Activated naive CD4-positive, alpha-beta T cell treated with anti-CD3 and anti-CD28 coated beads for 36 hours (primary cell): ENCODE measurements around the gene HSPB1. TPM values are rescaled to one million over a fixed set of nuclear protein-coding genes. Genes with fewer than 3 reads are reported as not detected.

ENCODE experiments used
- CTCF ChIA-PET: fragments of 350-600 bp; sonication (Branson Sonifier 250); formaldehyde crosslinking; loops from one replicate; lab custom pipeline; 2021; ENCODE audit warnings: antibody characterized with exemption; lab: Charles Lee
- DNase-seq: peaks from one replicate; pipeline ENCODE4 v3.0.0-alpha.2; 2020
- H3K27ac Mint-ChIP-seq: one replicate; pipeline ENCODE4 v1.8.0; 2021; ENCODE audit warnings: mild to moderate bottlenecking, mixed read lengths
- H3K27me3 Mint-ChIP-seq: one replicate; pipeline ENCODE4 v1.8.0; 2021; ENCODE audit warnings: low read depth, mixed read lengths
- H3K36me3 Mint-ChIP-seq: one replicate; pipeline ENCODE4 v1.8.0; 2021; ENCODE audit warnings: low read depth, mixed read lengths
- H3K4me1 Mint-ChIP-seq: one replicate; pipeline ENCODE4 v1.8.0; 2021; ENCODE audit warnings: low read depth, mixed read lengths
- H3K4me3 Mint-ChIP-seq: one replicate; pipeline ENCODE4 v1.8.0; 2021; ENCODE audit warnings: mild to moderate bottlenecking, moderate library complexity, mixed read lengths
- H3K9me3 Mint-ChIP-seq: one replicate; pipeline ENCODE4 v1.8.0; 2021; ENCODE audit warnings: mixed read lengths
- intact Hi-C: fragments of 100-400 bp; cut with micrococcal nuclease; formaldehyde crosslinking; loops from one replicate; pipeline ENCODE4 v1.15.1; 2023
- total RNA-seq, 2 experiments: library from RNA; stranded (reverse); gene quantifications; one replicate each; pipeline ENCODE4 v1.2.3, GENCODE V29; 2021

The HSPB1 gene
- total RNA-seq, 2 experiments from 2014 or later = 106 to 115 TPM

GRCh38 chr7:76343931-76344321, 41.5 kb downstream of the HSPB1 start:
- DNase-seq = no peak
- H3K36me3 Mint-ChIP-seq = peaks cover 66% of the 10 kb centered on the region
- H3K27me3 Mint-ChIP-seq = no peaks in the 10 kb centered on the region
- CTCF ChIA-PET = no interaction called here
- peak overlapping the region; percentile 48 for H3K27ac Mint-ChIP-seq
- intact Hi-C loops = loop anchor here (1.0 to 2.0 kb wide), 2 partner anchors 13 to 25 kb away; no protein-coding TSS in a partner anchor
- no peak overlapping the region for H3K4me3 Mint-ChIP-seq
- no peaks in the 10 kb centered on the region for H3K9me3 Mint-ChIP-seq
- peaks cover 81% of the 10 kb centered on the region for H3K4me1 Mint-ChIP-seq

GRCh38 chr7:76346097-76346496, 43.6 kb downstream of the HSPB1 start:
- DNase-seq = no peak
- H3K27ac Mint-ChIP-seq = no peak overlapping the region
- peaks cover 84% of the 10 kb centered on the region for H3K4me1 Mint-ChIP-seq
- H3K4me3 Mint-ChIP-seq = no peak overlapping the region
- H3K27me3 Mint-ChIP-seq = no peaks in the 10 kb centered on the region
- peaks cover 68% of the 10 kb centered on the region for H3K36me3 Mint-ChIP-seq
- intact Hi-C loops = no loop called here
- CTCF ChIA-PET = no interaction called here
- no peaks in the 10 kb centered on the region for H3K9me3 Mint-ChIP-seq

- no peak overlapping the region for H3K4me3 Mint-ChIP-seq
- intact Hi-C loops = no loop called here
- H3K9me3 Mint-ChIP-seq = no peaks in the 10 kb centered on the region
- CTCF ChIA-PET = no interaction called here
- DNase-seq = no peak
- H3K27me3 Mint-ChIP-seq = no peaks in the 10 kb centered on the region
- peaks cover 70% of the 10 kb centered on the region for H3K36me3 Mint-ChIP-seq
- peaks cover 86% of the 10 kb centered on the region for H3K4me1 Mint-ChIP-seq
- peak overlapping the region; percentile 54 for H3K27ac Mint-ChIP-seq
These were observed 44.3 kb downstream of the HSPB1 start for GRCh38 chr7:76346778-76347177.

- Mint-ChIP-seq H3K9me3 (no peaks in the 10 kb centered on the region), H3K4me3 (no peak overlapping the region), H3K27ac (peak overlapping the region; percentile 38), H3K27me3 (no peaks in the 10 kb centered on the region), H3K4me1 (peaks cover 86% of the 10 kb centered on the region), H3K36me3 (peaks cover 70% of the 10 kb centered on the region)
- DNase-seq = no peak
- CTCF ChIA-PET = interaction anchor here (0.6 to 0.9 kb wide), 2 partner anchors 111 to 284 kb away, joined by 6 to 7 read pairs; no protein-coding TSS in a partner anchor
- intact Hi-C loops = no loop called here
These were observed 45.2 kb downstream of the HSPB1 start for GRCh38 chr7:76347710-76348109.

- H3K9me3 Mint-ChIP-seq = no peaks in the 10 kb centered on the region
- DNase-seq = no peak
- CTCF ChIA-PET = interaction anchor here (0.7 to 1.0 kb wide), 2 partner anchors 27 to 35 kb away, joined by 3 read pairs; no protein-coding TSS in a partner anchor
- peaks cover 81% of the 10 kb centered on the region for H3K4me1 Mint-ChIP-seq
- H3K4me3 Mint-ChIP-seq = no peak overlapping the region
- H3K27ac Mint-ChIP-seq = peak overlapping the region; percentile 44
- H3K36me3 Mint-ChIP-seq = peaks cover 60% of the 10 kb centered on the region
- intact Hi-C loops = no loop called here
- no peaks in the 10 kb centered on the region for H3K27me3 Mint-ChIP-seq
These were observed 46.9 kb downstream of the HSPB1 start for GRCh38 chr7:76349313-76349885.

- Mint-ChIP-seq H3K4me1 (peaks cover 88% of the 10 kb centered on the region), H3K9me3 (no peaks in the 10 kb centered on the region), H3K27ac (peak overlapping the region; percentile 62), H3K4me3 (no peak overlapping the region), H3K36me3 (peaks cover 64% of the 10 kb centered on the region), H3K27me3 (no peaks in the 10 kb centered on the region)
- no peak for DNase-seq
- intact Hi-C loops = no loop called here
- CTCF ChIA-PET = interaction anchor here (0.6 to 1.6 kb wide), 3 partner anchors 31 to 173 kb away, joined by 3 to 4 read pairs (median 4); no protein-coding TSS in a partner anchor
These were observed 48.9 kb downstream of the HSPB1 start for GRCh38 chr7:76351372-76351771.

GRCh38 chr7:76352193-76352592, 49.7 kb downstream of the HSPB1 start:
- CTCF ChIA-PET = interaction anchor here (0.7 to 1.6 kb wide), 5 partner anchors 14 to 174 kb away, joined by 3 to 4 read pairs (median 3); no protein-coding TSS in a partner anchor
- no peaks in the 10 kb centered on the region for H3K27me3 Mint-ChIP-seq
- H3K36me3 Mint-ChIP-seq = peaks cover 61% of the 10 kb centered on the region
- H3K4me3 Mint-ChIP-seq = no peak overlapping the region
- H3K9me3 Mint-ChIP-seq = no peaks in the 10 kb centered on the region
- DNase-seq = peak; percentile 32
- no peak overlapping the region for H3K27ac Mint-ChIP-seq
- H3K4me1 Mint-ChIP-seq = peaks cover 86% of the 10 kb centered on the region
- intact Hi-C loops = no loop called here

GRCh38 chr7:76353744-76354143, 51.3 kb downstream of the HSPB1 start:
- Mint-ChIP-seq H3K9me3 (no peaks in the 10 kb centered on the region), H3K4me1 (peaks cover 76% of the 10 kb centered on the region), H3K36me3 (peaks cover 58% of the 10 kb centered on the region), H3K27ac (no peak overlapping the region), H3K27me3 (no peaks in the 10 kb centered on the region), H3K4me3 (no peak overlapping the region)
- CTCF ChIA-PET = no interaction called here
- no peak for DNase-seq
- intact Hi-C loops = no loop called here

Other genes starting within 250 kb of the HSPB1 start
- not detected for gene SRRM3, start 100.8 kb upstream of the HSPB1 start, total RNA-seq
- gene YWHAG, start 56.3 kb downstream of the HSPB1 start, total RNA-seq = 10 to 100 TPM; 95.3 to 96.9 TPM
- gene SSC4D, start 107.0 kb downstream of the HSPB1 start, total RNA-seq = under 1 TPM; 0.57 to 0.62 TPM
- 10 to 100 TPM; 26.6 to 32.6 TPM for gene ZP3, start 122.3 kb downstream of the HSPB1 start, total RNA-seq
- 10 to 100 TPM; 17.9 to 22.0 TPM for gene DTX2, start 159.0 kb downstream of the HSPB1 start, total RNA-seq
- under 1 TPM in 1 of 2 experiments, not detected in 1; 0.52 TPM for gene UPK3B, start 207.9 kb downstream of the HSPB1 start, total RNA-seq
- under 1 TPM in 1 of 2 experiments, not detected in 1; 0.12 TPM for gene SPDYE16, start 240.6 kb downstream of the HSPB1 start, total RNA-seq